ENCODE data around the gene DRICH1. TPM values are rescaled to one million over a fixed set of nuclear protein-coding genes. Genes with fewer than 3 reads are reported as not detected.
"Not testable (repeated sequence)": the region's sequence is repeated elsewhere in the genome, so short reads cannot be mapped to it uniquely, and the experiment has no call there.

The DRICH1 gene
- total RNA-seq, 1 experiment from 2014 or later: not detected

DNA sequence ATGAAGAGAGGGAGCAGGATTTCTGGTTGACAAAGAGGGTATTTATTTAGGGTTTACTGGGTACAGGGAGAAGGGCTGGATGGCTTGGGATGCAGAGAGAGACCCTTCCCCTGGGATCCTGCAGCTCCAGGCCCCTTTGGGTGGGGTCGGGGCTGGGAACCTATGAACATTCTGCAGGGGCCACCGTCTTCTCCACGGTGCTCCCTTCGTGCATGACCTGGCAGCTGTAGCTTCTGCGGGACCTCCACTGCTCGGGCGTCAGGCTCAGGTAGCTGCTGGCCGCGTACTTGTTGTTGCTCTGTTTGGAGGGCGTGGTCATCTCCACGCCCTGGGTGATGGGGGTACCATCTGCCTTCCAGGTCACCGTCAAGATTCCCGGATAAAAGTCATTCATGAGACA lies 59.0 kb downstream of the DRICH1 start:
- H3K4me2 ChIP-seq (ENCODE audit: low read depth, low read length, poor library complexity, severe bottlenecking); H2AFZ ChIP-seq (ENCODE audit: low read length); DNase-seq; H3K27ac ChIP-seq (ENCODE audit: low read length); H3K27me3 ChIP-seq (ENCODE audit: low read length); H3K4me3 ChIP-seq (ENCODE audit: low read length); H3K79me2 ChIP-seq (ENCODE audit: low read length); H3K9me2 ChIP-seq (replicated peaks; ENCODE audit: insufficient read depth, low read length); H4K20me1 ChIP-seq (ENCODE audit: insufficient read depth, low read depth, low read length); H3K9me3 ChIP-seq (ENCODE audit: low read length); H3K36me3 ChIP-seq (ENCODE audit: insufficient read depth, low read length); H3K9ac ChIP-seq (ENCODE audit: low read length): not testable (repeated sequence)
- H3K4me1 ChIP-seq (ENCODE audit: low read length): peaks cover 38% of the 10 kb centered on the region

DNA sequence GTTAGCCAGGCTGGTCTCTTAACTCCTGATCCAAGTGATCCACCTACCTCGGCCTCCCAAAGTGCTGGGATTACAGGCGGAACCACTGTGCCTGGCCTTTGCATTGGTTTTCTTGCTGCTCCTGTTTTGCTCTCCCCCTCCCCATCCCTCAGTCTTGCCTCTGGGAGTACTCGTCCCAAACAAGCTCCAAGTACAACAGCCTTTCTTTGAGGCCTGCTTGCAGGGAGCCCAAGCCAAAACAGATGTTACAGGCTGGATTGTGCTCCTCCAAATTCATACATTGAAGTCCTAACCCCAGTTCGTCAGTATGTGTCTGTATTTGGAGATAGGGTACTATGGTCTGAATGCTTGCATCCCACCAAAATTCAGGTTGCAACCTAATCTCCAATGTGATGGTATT lies 60.6 kb downstream of the DRICH1 start:
- H3K4me3 ChIP-seq (ENCODE audit: low read length): no peak overlapping the region
- H3K4me1 ChIP-seq (ENCODE audit: low read length): peaks cover 22% of the 10 kb centered on the region
- no peak overlapping the region for H3K4me2 ChIP-seq (ENCODE audit: low read depth, low read length, poor library complexity, severe bottlenecking)
- 0 out of 2 replicates have a peak overlapping the region, but pooled peaks have one; percentile 15 for H3K27ac ChIP-seq (ENCODE audit: low read length)
- no peak for DNase-seq
- no peaks in the 10 kb centered on the region for H4K20me1 ChIP-seq (ENCODE audit: insufficient read depth, low read depth, low read length)
- no peaks in the 10 kb centered on the region for H3K9me3 ChIP-seq (ENCODE audit: low read length)
- H2AFZ ChIP-seq (ENCODE audit: low read length): no peak overlapping the region
- no peaks in the 10 kb centered on the region for H3K9me2 ChIP-seq (replicated peaks; ENCODE audit: insufficient read depth, low read length)
- H3K27me3 ChIP-seq (ENCODE audit: low read length): no peaks in the 10 kb centered on the region
- no peak overlapping the region for H3K9ac ChIP-seq (ENCODE audit: low read length)
- H3K36me3 ChIP-seq (ENCODE audit: insufficient read depth, low read length): no peaks in the 10 kb centered on the region; the same call in 1 of the 2 replicates
- H3K79me2 ChIP-seq (ENCODE audit: low read length): no peaks in the 10 kb centered on the region

DNA sequence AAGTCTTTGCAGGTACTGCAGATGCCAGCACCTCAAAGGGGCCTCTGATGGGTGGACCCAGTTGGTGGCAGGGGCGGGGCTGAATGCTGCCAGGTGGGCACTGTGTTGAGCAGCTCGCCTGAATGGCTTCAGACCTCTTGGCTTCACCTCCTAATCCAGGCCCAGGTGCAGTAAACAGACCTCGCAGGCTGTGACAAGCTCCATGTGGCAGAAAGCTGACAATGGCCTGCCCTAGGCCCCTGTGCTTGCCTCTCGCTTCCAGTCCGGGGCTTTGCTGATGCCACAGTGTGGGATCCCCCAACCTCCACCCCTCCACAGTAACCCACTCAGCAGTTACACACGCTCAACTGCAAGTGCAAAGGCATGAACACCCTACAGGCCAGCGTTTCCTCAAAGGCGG lies 61.4 kb downstream of the DRICH1 start:
- peak overlapping the region; percentile 11; the same call in 1 of the 2 replicates for H3K27ac ChIP-seq (ENCODE audit: low read length)
- no peak overlapping the region for H2AFZ ChIP-seq (ENCODE audit: low read length)
- H3K36me3 ChIP-seq (ENCODE audit: insufficient read depth, low read length): no peaks in the 10 kb centered on the region; the same call in 1 of the 2 replicates
- peak; percentile 62 for DNase-seq
- no peak overlapping the region for H3K4me2 ChIP-seq (ENCODE audit: low read depth, low read length, poor library complexity, severe bottlenecking)
- H3K79me2 ChIP-seq (ENCODE audit: low read length): no peaks in the 10 kb centered on the region
- H4K20me1 ChIP-seq (ENCODE audit: insufficient read depth, low read depth, low read length): no peaks in the 10 kb centered on the region
- peaks cover 18% of the 10 kb centered on the region for H3K4me1 ChIP-seq (ENCODE audit: low read length)
- H3K9me3 ChIP-seq (ENCODE audit: low read length): no peaks in the 10 kb centered on the region
- no peaks in the 10 kb centered on the region for H3K9me2 ChIP-seq (replicated peaks; ENCODE audit: insufficient read depth, low read length)
- no peak overlapping the region for H3K4me3 ChIP-seq (ENCODE audit: low read length)
- no peaks in the 10 kb centered on the region for H3K27me3 ChIP-seq (ENCODE audit: low read length)
- H3K9ac ChIP-seq (ENCODE audit: low read length): no peak overlapping the region

- Histone ChIP-seq H2AFZ (ENCODE audit: low read length) (no peak overlapping the region), H3K9me2 (replicated peaks; ENCODE audit: insufficient read depth, low read length) (no peaks in the 10 kb centered on the region), H3K9ac (ENCODE audit: low read length) (no peak overlapping the region), H3K4me2 (ENCODE audit: low read depth, low read length, poor library complexity, severe bottlenecking) (no peak overlapping the region), H3K27ac (ENCODE audit: low read length) (no peak overlapping the region), H3K27me3 (ENCODE audit: low read length) (no peaks in the 10 kb centered on the region), H3K9me3 (ENCODE audit: low read length) (no peaks in the 10 kb centered on the region), H3K36me3 (ENCODE audit: insufficient read depth, low read length) (no peaks in the 10 kb centered on the region), H3K4me3 (ENCODE audit: low read length) (no peak overlapping the region), H3K79me2 (ENCODE audit: low read length) (no peaks in the 10 kb centered on the region), H3K4me1 (ENCODE audit: low read length) (peaks cover 17% of the 10 kb centered on the region), H4K20me1 (ENCODE audit: insufficient read depth, low read depth, low read length) (no peaks in the 10 kb centered on the region)
- no peak for DNase-seq
These were observed 62.4 kb downstream of the DRICH1 start for GRCh38 chr22:23569716-23570115.

DNA sequence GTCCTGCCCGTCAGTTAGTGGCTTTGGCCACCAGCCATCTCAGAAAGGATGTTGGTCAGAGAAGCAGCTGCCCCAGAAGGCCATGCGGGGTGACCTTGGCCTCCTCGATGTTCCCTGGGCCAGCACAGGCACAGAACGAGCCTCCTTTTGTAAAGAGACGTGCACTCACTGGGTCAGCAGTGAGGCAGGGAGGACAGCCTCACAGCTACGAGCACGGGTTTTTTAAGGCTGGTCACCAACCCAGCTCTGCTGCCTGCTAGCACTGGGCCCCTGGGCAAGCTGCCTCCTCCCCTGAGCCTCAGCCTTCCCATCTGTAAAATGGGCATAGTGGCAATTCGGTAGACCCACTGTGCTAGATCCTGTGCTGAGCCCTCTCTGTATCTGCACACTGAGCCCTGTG lies 62.8 kb downstream of the DRICH1 start:
- Histone ChIP-seq H3K9ac (ENCODE audit: low read length) (no peak overlapping the region), H3K9me2 (replicated peaks; ENCODE audit: insufficient read depth, low read length) (no peaks in the 10 kb centered on the region), H3K27ac (ENCODE audit: low read length) (no peak overlapping the region), H4K20me1 (ENCODE audit: insufficient read depth, low read depth, low read length) (no peaks in the 10 kb centered on the region), H3K4me3 (ENCODE audit: low read length) (no peak overlapping the region), H2AFZ (ENCODE audit: low read length) (no peak overlapping the region), H3K4me2 (ENCODE audit: low read depth, low read length, poor library complexity, severe bottlenecking) (no peak overlapping the region), H3K4me1 (ENCODE audit: low read length) (peaks cover 15% of the 10 kb centered on the region), H3K36me3 (ENCODE audit: insufficient read depth, low read length) (no peaks in the 10 kb centered on the region), H3K9me3 (ENCODE audit: low read length) (no peaks in the 10 kb centered on the region), H3K27me3 (ENCODE audit: low read length) (no peaks in the 10 kb centered on the region), H3K79me2 (ENCODE audit: low read length) (no peaks in the 10 kb centered on the region)
- DNase-seq: no peak

GRCh38 chr22:23566705-23567475 lies 65.2 kb downstream of the DRICH1 start:
- Histone ChIP-seq H2AFZ (ENCODE audit: low read length) (no peak overlapping the region), H3K79me2 (ENCODE audit: low read length) (no peaks in the 10 kb centered on the region), H3K9me3 (ENCODE audit: low read length) (no peaks in the 10 kb centered on the region), H4K20me1 (ENCODE audit: insufficient read depth, low read depth, low read length) (no peaks in the 10 kb centered on the region), H3K4me3 (ENCODE audit: low read length) (no peak overlapping the region), H3K9me2 (replicated peaks; ENCODE audit: insufficient read depth, low read length) (no peaks in the 10 kb centered on the region), H3K9ac (ENCODE audit: low read length) (no peak overlapping the region), H3K4me1 (ENCODE audit: low read length) (peaks cover 15% of the 10 kb centered on the region), H3K27me3 (ENCODE audit: low read length) (no peaks in the 10 kb centered on the region), H3K4me2 (ENCODE audit: low read depth, low read length, poor library complexity, severe bottlenecking) (no peak overlapping the region), H3K36me3 (ENCODE audit: insufficient read depth, low read length) (no peaks in the 10 kb centered on the region), H3K27ac (ENCODE audit: low read length) (no peak overlapping the region)
- DNase-seq: no peak

DNA sequence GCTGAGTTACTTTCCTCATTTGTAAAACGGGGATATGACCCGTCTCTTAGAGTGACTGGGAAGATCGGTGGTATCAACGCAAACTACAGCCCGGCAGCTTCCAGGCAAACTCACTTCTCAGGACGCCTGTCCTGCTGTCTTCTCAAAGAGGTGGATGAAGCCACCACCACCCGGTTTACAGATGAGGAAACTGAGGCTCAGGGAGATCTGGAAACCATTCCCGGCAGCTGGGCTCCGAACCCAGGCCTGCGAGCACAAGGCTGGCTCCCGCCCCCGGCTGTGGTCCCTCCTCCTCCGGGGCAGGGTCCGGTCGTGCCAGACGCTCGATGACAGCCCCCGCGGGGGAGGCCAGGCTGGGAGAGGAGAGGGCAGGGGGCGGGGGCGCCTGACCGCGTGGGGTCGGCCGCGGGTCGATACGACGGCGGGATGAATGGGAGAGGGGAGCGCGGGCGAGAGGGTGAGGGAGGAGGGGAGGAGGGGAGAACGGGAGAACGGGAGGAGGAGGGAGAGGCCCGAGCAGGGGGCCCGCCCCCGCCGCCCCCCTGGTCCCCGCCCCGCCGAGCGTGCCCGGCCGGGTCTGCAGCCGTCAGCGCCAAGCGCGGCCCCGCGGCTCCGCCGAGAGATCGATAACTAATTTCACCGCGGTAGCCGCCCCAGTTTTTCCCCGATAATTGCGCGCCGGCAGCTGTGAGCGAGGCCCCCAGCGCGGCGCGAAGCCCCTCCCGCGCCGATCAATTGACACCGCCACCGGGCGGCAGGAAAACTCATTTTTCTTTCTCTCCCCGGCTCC lies 66.0 kb downstream of the DRICH1 start:
- Histone ChIP-seq H3K9me3 (ENCODE audit: low read length) (no peaks in the 10 kb centered on the region), H3K4me1 (ENCODE audit: low read length) (peaks cover 15% of the 10 kb centered on the region), H3K9ac (ENCODE audit: low read length) (no peak overlapping the region), H3K36me3 (ENCODE audit: insufficient read depth, low read length) (no peaks in the 10 kb centered on the region), H3K79me2 (ENCODE audit: low read length) (no peaks in the 10 kb centered on the region), H2AFZ (ENCODE audit: low read length) (no peak overlapping the region), H3K27me3 (ENCODE audit: low read length) (no peaks in the 10 kb centered on the region), H4K20me1 (ENCODE audit: insufficient read depth, low read depth, low read length) (no peaks in the 10 kb centered on the region), H3K9me2 (replicated peaks; ENCODE audit: insufficient read depth, low read length) (no peaks in the 10 kb centered on the region), H3K27ac (ENCODE audit: low read length) (no peak overlapping the region), H3K4me3 (ENCODE audit: low read length) (no peak overlapping the region), H3K4me2 (ENCODE audit: low read depth, low read length, poor library complexity, severe bottlenecking) (peak overlapping the region; percentile 23)
- DNase-seq: no peak

DNA sequence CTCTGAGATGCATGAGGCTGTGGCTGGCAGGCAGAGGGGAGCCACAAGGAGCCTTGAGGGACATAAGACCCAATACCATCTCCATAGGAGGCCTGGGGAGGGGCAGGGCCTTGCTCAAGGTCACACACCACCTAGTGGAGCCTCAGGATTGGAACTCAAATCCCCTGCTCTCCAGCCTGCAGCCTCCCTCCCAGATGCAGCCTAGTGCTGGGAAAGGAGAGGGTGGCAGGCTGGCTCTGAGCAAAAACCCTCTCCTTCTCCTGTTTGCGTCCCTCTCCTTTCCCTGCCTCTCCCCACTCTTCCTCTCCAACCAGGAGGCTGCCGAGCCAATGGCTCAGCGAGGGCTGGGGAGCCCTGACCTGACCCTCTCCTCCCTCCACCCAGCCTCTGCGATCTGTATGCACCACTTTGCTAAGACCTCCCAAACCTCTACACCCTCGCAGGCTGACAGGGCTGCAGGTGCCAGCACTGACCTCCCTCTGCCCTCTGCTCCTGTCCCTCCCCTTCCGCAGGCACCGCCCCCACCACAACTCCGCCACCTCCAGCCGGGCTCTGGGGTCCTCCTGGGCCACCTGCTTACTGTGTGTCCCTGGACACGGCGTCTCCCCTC lies 66.7 kb downstream of the DRICH1 start:
- H3K9me3 ChIP-seq (ENCODE audit: low read length): no peaks in the 10 kb centered on the region
- no peaks in the 10 kb centered on the region for H3K36me3 ChIP-seq (ENCODE audit: insufficient read depth, low read length)
- H3K27me3 ChIP-seq (ENCODE audit: low read length): no peaks in the 10 kb centered on the region
- peaks cover 9% of the 10 kb centered on the region for H3K4me1 ChIP-seq (ENCODE audit: low read length)
- H3K27ac ChIP-seq (ENCODE audit: low read length): no peak overlapping the region
- no peak overlapping the region; the same call in 1 of the 2 replicates for H3K9ac ChIP-seq (ENCODE audit: low read length)
- H3K4me2 ChIP-seq (ENCODE audit: low read depth, low read length, poor library complexity, severe bottlenecking): peak overlapping the region; percentile 23
- H3K79me2 ChIP-seq (ENCODE audit: low read length): no peaks in the 10 kb centered on the region
- H2AFZ ChIP-seq (ENCODE audit: low read length): no peak overlapping the region
- no peaks in the 10 kb centered on the region for H4K20me1 ChIP-seq (ENCODE audit: insufficient read depth, low read depth, low read length)
- DNase-seq: peak; percentile 68
- H3K9me2 ChIP-seq (replicated peaks; ENCODE audit: insufficient read depth, low read length): no peaks in the 10 kb centered on the region
- no peak overlapping the region for H3K4me3 ChIP-seq (ENCODE audit: low read length)
